Measurements from ENCODE around the gene ZNF555.
A peak's percentile ranks its signal among the peaks of the same experiment; 100 is the strongest.
"Not testable (repeated sequence)": the region's sequence is repeated elsewhere in the genome, so short reads cannot be mapped to it uniquely, and the experiment has no call there.

ZNF555 gene

GRCh38 chr19:2900296-2901252 is 59.3 kb downstream of the ZNF555 start, which contains the start of gene ZNF57:
ZNF57 (plus strand) TSS chr19:2900928; CDS start chr19:2901046, 118 bp downstream.
- H3K4me3 ChIP-seq (ENCODE audit: low read depth, low read length): peak within 1 kb of the TSS; percentile 64
- TF ChIP-seq, protein P1, sequence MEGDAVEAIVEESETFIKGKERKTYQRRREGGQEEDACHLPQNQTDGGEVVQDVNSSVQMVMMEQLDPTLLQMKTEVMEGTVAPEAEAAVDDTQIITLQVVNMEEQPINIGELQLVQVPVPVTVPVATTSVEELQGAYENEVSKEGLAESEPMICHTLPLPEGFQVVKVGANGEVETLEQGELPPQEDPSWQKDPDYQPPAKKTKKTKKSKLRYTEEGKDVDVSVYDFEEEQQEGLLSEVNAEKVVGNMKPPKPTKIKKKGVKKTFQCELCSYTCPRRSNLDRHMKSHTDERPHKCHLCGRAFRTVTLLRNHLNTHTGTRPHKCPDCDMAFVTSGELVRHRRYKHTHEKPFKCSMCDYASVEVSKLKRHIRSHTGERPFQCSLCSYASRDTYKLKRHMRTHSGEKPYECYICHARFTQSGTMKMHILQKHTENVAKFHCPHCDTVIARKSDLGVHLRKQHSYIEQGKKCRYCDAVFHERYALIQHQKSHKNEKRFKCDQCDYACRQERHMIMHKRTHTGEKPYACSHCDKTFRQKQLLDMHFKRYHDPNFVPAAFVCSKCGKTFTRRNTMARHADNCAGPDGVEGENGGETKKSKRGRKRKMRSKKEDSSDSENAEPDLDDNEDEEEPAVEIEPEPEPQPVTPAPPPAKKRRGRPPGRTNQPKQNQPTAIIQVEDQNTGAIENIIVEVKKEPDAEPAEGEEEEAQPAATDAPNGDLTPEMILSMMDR (IDR thresholded peaks at IDR 0.05; ENCODE audit: borderline replicate concordance, insufficient read depth, low read depth, low read length): no peak

- TF ChIP-seq, protein P1 (IDR thresholded peaks at IDR 0.05; ENCODE audit: borderline replicate concordance, insufficient read depth, low read depth, low read length): no peak
- no peak overlapping the region for H3K4me3 ChIP-seq (ENCODE audit: low read depth, low read length)
Measured at GRCh38 chr19:2902590-2903218, 61.4 kb downstream of the ZNF555 start.

GRCh38 chr19:2903326-2903725 is 62.1 kb downstream of the ZNF555 start:
- not testable (repeated sequence) for H3K4me3 ChIP-seq (ENCODE audit: low read depth, low read length)

- TF ChIP-seq, protein P1 (IDR thresholded peaks at IDR 0.05; ENCODE audit: borderline replicate concordance, insufficient read depth, low read depth, low read length): no peak
- H3K4me3 ChIP-seq (ENCODE audit: low read depth, low read length): no peak overlapping the region
Measured at GRCh38 chr19:2905918-2906519, 64.7 kb downstream of the ZNF555 start.

DNA sequence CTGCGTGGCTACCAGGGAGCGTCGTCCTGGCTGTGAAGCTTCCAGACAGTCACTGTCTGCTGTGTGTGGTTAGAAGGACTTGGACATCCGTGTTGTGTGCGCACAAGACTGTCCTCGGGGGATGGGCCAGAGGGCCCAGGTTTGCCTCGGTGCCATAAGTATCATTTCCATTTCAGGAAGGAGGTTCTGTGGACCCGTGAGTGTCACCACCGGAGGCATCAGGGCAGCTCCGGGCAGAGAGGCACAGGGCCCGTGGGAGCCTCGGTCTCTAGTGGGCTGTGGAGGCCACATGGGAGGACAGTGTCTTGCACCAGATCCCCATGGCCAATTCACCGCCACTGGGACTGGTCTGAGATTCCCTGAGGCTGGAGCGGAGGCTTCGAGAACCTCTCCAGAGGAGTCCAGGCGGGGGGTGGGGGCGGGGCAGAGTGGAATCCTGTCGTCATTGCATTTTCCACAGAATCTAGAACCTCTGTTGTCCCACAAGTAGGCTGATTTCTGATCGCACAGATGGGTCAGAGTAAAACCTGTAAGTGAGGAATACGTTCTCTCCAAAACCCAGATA is 65.4 kb downstream of the ZNF555 start:
- no peak overlapping the region for H3K4me3 ChIP-seq (ENCODE audit: low read depth, low read length)
- TF ChIP-seq, protein P1 (IDR thresholded peaks at IDR 0.05; ENCODE audit: borderline replicate concordance, insufficient read depth, low read depth, low read length): no peak
